Measurements from ENCODE around the gene NTNG2.
A peak's percentile ranks its signal among the peaks of the same experiment; 100 is the strongest.
"Not testable (repeated sequence)": the region's sequence is repeated elsewhere in the genome, so short reads cannot be mapped to it uniquely, and the experiment has no call there.

NTNG2 gene

DNA sequence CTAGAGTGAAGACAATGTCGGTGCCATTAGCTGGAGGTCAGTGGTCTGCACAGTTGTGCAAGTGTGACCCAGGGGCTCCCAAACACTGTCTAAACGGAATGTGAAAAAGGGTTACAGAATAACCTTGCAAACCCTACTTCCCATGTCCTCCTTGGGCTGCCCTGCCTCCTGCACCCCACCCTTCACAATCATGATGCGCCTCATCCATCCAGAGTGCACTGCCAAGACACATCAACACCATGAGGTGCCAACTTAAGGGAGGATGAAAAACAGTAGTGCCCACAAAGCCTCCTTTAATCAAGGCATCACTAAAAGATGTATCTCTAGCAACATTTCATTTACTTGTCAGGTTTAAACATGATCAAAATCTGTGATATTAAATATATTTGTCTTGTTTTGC, 105.8 kb downstream of the NTNG2 start:
- TF ChIP-seq Cebpa-rat (IDR thresholded peaks at IDR 0.05): no peak
- Histone ChIP-seq H3K27me3 (no peaks in the 10 kb centered on the region), H3K36me3 (peaks cover 91 to 100% (median 95%) of the 10 kb centered on the region in 11 experiments), H3K27ac (no peak overlapping the region), H3K9me3 (replicated peaks in 1 of 11) (no peaks in the 10 kb centered on the region), H3K4me2 (no peak overlapping the region), H3K9ac (no peak overlapping the region; a peak in 1 of 22 replicates), H3K4me1 (peaks cover 0 to 5% (median 0%) of the 10 kb centered on the region in 10 experiments; a peak in 2 of 20 replicates), H3K4me3 (no peak overlapping the region), H4K20me1 (peaks cover 27 to 90% (median 50%) of the 10 kb centered on the region in 11 experiments)

DNA sequence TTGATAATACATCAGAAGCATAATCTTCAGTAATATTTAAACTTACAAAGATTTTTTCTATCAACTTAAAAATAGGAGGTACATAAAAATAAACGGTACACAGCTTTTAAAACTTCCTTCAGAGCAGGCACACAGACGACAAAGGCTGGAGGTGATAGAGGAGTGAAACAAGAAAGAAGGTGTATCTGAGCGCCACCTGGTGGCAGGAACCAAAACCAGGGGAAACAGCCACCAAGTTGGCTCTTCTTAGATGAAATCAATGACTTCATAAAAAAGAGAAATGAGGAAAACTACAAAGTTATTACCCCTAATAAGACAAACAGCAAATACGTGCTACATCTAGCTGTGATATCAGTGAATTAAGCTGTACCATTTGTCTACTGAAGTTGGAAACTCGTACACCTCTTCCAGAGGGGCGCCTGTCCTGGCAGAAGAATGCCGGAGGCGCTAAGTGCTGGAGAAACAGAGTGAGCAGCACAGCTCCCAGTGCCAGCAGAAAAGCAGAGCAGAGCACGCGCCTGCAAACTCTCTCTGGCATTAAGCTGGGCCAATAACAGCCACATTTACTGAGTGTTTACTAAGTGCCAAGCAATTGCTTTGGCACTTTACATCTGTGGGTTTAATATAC, 107.0 kb downstream of the NTNG2 start:
- Histone ChIP-seq H3K36me3 (peaks cover 91 to 100% (median 95%) of the 10 kb centered on the region in 11 experiments), H3K27me3 (no peaks in the 10 kb centered on the region), H3K4me1 (no peaks in the 10 kb centered on the region), H4K20me1 (peaks cover 15 to 84% (median 38%) of the 10 kb centered on the region in 11 experiments; a peak in 19 of 22 replicates), H3K9me3 (replicated peaks in 1 of 11) (no peaks in the 10 kb centered on the region), H3K9ac (no peak overlapping the region), H3K27ac (peak overlapping the region in 1 of 11 experiments; percentile 14; a peak in 2 of 22 replicates), H3K4me3 (no peak overlapping the region), H3K4me2 (no peak overlapping the region)
- TF ChIP-seq Cebpa-rat (IDR thresholded peaks at IDR 0.05): no peak

DNA sequence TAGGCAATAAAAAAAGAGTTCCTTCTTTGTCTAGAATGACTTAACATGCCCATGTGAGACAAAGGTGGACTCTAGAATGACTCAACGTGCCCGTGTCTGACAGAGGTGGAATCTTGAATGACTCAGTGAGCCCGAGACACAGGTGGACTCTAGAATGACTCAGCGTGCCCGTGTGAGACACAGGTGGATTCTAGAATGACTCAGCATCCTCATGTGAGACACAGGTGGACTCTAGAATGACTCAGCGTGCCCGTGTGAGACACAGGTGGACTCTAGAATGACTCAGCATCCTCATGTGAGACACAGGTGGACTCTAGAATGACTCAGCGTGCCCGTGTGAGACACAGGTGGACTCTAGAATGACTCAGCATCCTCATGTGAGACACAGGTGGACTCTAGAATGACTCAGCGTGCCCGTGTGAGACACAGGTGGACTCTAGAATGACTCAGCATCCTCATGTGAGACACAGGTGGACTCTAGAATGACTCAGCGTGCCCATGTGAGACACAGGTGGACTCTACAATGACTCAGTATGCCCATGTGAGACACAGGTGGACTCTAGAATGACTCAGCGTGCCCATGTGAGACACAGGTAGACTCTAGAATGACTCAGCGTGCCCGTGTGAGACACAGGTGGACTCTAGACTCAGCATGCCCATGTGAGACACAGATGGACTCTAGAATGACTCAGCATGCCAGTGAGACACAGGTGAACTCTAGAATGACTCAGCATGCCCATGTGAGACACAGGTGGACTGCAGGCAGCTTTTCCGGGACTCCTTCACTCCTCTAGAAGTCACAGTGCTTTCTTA, 108.1 kb downstream of the NTNG2 start:
- not testable (repeated sequence) for H3K4me2 ChIP-seq; H3K9ac ChIP-seq; H3K27me3 ChIP-seq; H3K4me1 ChIP-seq; H3K9me3 ChIP-seq (replicated peaks in 1 of 11); H3K4me3 ChIP-seq
- Histone ChIP-seq H3K36me3 (peaks cover 91 to 100% (median 95%) of the 10 kb centered on the region in 11 experiments), H3K27ac (peak overlapping the region in 2 of 11 experiments; percentile 52 to 63; a peak in 3 of 22 replicates), H4K20me1 (peaks cover 9 to 81% (median 27%) of the 10 kb centered on the region in 11 experiments; a peak in 17 of 22 replicates)

DNA sequence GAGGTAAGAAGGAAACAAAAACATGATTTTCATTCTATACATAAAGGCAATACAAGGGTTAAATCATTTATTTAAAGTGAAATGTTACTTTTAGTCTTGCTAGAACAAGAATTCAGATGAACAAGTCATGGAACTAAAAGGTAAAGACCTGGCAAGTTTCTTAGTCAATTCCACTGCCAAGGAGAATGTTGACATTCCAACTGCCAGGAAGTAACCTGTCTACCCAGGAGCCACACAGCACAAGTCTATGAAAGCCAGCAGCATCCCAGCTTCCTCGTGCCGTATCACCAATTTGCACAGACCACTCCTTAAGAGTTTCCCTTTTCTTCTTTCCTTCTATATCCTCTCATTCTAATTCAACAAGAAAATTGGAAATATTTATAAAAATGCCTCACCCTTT, 113.0 kb downstream of the NTNG2 start:
- Histone ChIP-seq H3K9ac (no peak overlapping the region), H3K9me3 (replicated peaks in 1 of 11) (no peaks in the 10 kb centered on the region), H3K4me2 (no peak overlapping the region), H3K4me1 (no peaks in the 10 kb centered on the region), H3K4me3 (no peak overlapping the region), H3K27ac (no peak overlapping the region), H4K20me1 (peaks cover 0 to 80% (median 15%) of the 10 kb centered on the region in 11 experiments; a peak in 12 of 22 replicates), H3K36me3 (peaks cover 96 to 100% (median 99%) of the 10 kb centered on the region in 11 experiments), H3K27me3 (no peaks in the 10 kb centered on the region)
- no peak for TF ChIP-seq Cebpa-rat (IDR thresholded peaks at IDR 0.05)

DNA sequence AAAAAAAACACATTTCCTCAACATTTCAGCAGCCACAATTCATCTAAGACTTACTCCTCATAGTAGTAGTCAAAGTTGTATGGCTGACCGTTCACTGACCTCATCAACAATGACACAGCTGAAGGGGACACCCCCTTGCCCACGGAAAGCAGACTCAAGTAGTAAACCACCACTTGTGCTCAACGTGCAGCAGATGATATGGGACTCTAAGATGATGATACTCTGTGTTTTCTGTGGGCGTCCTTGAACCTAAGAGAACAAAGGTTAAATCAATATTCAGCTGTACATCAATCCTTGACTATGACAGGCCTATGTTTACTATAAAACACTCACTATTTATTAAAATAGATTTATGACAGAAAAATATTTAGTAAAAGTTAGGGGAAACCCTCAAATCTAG, 121.3 kb downstream of the NTNG2 start:
- Histone ChIP-seq H3K9ac (no peak overlapping the region), H3K4me1 (peaks cover 0 to 8% (median 0%) of the 10 kb centered on the region in 10 experiments; a peak in 6 of 20 replicates), H4K20me1 (peaks cover 7 to 83% (median 19%) of the 10 kb centered on the region in 11 experiments; a peak in 18 of 22 replicates), H3K9me3 (replicated peaks in 1 of 11) (no peaks in the 10 kb centered on the region), H3K36me3 (peaks cover 98 to 100% (median 100%) of the 10 kb centered on the region in 11 experiments), H3K27ac (no peak overlapping the region), H3K4me3 (no peak overlapping the region), H3K27me3 (no peaks in the 10 kb centered on the region), H3K4me2 (no peak overlapping the region)
- no peak for TF ChIP-seq Cebpa-rat (IDR thresholded peaks at IDR 0.05)

DNA sequence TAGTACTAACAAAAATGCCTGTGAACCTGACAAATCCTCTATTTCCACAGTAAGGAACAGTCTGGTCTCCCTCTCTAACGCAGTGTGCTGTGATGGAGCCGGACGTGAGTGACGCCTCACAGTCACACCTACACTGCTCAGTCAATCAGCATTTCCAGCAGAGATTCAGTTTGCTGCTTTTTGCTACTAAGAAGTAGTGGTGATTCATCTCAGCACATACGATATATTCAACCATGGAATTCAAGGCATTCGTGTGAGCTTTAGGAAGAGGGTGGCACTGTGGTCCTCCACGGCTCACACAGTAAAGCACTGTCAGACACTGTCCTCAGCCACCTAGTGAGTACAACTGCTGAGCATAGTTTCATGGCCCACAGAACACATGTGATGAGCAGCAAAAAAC, 122.0 kb downstream of the NTNG2 start:
- H3K4me1 ChIP-seq: peaks cover 0 to 11% (median 5%) of the 10 kb centered on the region in 10 experiments; a peak in 16 of 20 replicates
- H3K4me3 ChIP-seq: no peak overlapping the region
- H3K9ac ChIP-seq: no peak overlapping the region
- no peak overlapping the region for H3K27ac ChIP-seq
- no peak for TF ChIP-seq Cebpa-rat (IDR thresholded peaks at IDR 0.05)
- peaks cover 8 to 83% (median 24%) of the 10 kb centered on the region in 11 experiments; a peak in 20 of 22 replicates for H4K20me1 ChIP-seq
- H3K27me3 ChIP-seq: no peaks in the 10 kb centered on the region
- peaks cover 98 to 100% (median 100%) of the 10 kb centered on the region in 11 experiments for H3K36me3 ChIP-seq
- H3K4me2 ChIP-seq: no peak overlapping the region
- no peaks in the 10 kb centered on the region for H3K9me3 ChIP-seq (replicated peaks in 1 of 11)

DNA sequence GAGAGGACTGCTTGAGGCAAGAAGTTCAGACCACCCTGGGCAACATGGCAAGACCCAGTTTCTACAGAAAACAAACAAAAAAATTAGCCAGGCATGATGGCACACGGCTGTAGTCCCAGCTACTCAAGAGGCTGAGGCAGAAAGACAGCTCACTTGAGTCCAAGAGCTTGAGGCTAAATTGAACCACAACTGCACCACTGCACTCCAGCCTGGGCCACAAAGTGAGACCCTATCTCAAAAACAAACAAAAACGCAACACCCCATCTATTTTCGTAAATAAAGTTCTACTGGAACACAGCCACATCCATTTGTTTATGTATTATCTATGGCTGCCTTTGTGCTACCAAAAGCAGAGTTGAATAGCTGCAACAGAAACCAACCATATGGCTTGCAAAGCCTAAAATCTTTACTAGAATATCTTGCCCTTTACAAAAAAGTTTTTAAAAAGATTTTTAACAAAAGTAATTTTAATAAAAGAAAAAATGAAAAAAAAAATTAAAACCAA, 125.5 kb downstream of the NTNG2 start:
- no peak overlapping the region for H3K4me2 ChIP-seq
- peak overlapping the region in 2 of 11 experiments; percentile 5 to 30; a peak in 2 of 22 replicates for H3K9ac ChIP-seq
- H3K4me1 ChIP-seq: peaks cover 6 to 30% (median 14%) of the 10 kb centered on the region in 10 experiments; a peak in 16 of 20 replicates
- H3K36me3 ChIP-seq: peaks cover 97 to 100% (median 99%) of the 10 kb centered on the region in 11 experiments
- H3K9me3 ChIP-seq (replicated peaks in 1 of 11): no peaks in the 10 kb centered on the region
- no peak overlapping the region for H3K27ac ChIP-seq
- H3K4me3 ChIP-seq: no peak overlapping the region
- TF ChIP-seq Cebpa-rat (IDR thresholded peaks at IDR 0.05): no peak
- H4K20me1 ChIP-seq: peaks cover 25 to 92% (median 58%) of the 10 kb centered on the region in 11 experiments; a peak in 21 of 22 replicates
- H3K27me3 ChIP-seq: no peaks in the 10 kb centered on the region

DNA sequence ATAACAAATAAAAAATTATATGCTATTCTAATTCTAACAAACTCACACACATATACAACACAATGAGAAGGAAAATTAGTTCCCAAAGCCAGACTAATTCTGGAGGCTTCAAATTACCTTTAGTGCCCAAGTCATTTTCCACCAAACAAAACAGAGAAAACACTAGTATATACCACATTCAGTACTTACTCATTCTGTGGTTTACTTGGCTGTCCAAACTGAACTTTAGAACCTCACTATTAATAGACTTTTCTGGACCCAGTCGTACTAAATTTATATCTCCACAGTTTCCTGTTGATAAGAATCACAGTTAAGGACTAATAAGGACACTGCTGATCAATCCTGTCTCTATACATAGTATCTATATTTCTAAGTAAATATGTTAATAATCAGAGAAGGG, 126.5 kb downstream of the NTNG2 start:
- no peaks in the 10 kb centered on the region for H3K27me3 ChIP-seq
- H3K4me1 ChIP-seq: peaks cover 6 to 30% (median 14%) of the 10 kb centered on the region in 10 experiments; a peak in 16 of 20 replicates
- no peaks in the 10 kb centered on the region for H3K9me3 ChIP-seq (replicated peaks in 1 of 11)
- no peak overlapping the region for H3K27ac ChIP-seq
- H3K4me3 ChIP-seq: no peak overlapping the region
- peak overlapping the region in 3 of 11 experiments; percentile 6 to 29 (median 16); a peak in 4 of 22 replicates for H3K4me2 ChIP-seq
- peaks cover 95 to 100% (median 98%) of the 10 kb centered on the region in 11 experiments for H3K36me3 ChIP-seq
- H3K9ac ChIP-seq: no peak overlapping the region
- no peak for TF ChIP-seq Cebpa-rat (IDR thresholded peaks at IDR 0.05)
- peaks cover 25 to 92% (median 67%) of the 10 kb centered on the region in 11 experiments; a peak in 21 of 22 replicates for H4K20me1 ChIP-seq

DNA sequence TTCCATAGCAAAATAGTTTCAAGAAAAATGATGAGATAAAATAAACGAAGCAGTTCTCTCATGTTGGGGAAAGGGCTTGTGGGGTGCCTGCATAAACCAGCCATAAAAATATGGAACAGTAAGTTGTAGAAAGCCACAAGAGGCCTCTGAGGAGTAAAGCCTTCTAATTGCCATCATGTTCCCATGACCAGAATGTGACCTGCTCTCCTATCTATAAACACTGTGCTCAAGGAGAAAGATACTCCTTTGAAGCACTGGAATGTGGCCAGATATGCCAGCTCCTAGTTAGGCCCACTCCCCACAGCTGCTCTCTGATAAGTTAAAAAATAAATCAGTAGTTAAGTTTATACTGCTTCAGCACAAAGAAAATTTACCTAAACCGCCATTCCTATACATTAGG, 127.1 kb downstream of the NTNG2 start:
- TF ChIP-seq Cebpa-rat (IDR thresholded peaks at IDR 0.05): no peak
- Histone ChIP-seq H3K4me1 (peaks cover 6 to 30% (median 14%) of the 10 kb centered on the region in 10 experiments; a peak in 16 of 20 replicates), H3K4me2 (peak overlapping the region in 5 of 11 experiments; percentile 6 to 32 (median 16); a peak in 7 of 22 replicates), H3K27ac (no peak overlapping the region), H3K27me3 (no peaks in the 10 kb centered on the region), H3K9ac (0 out of 22 replicates have a peak overlapping the region, but pooled peaks of 1 of the 11 experiments have one; percentile 22), H3K9me3 (replicated peaks in 1 of 11) (no peaks in the 10 kb centered on the region), H3K4me3 (no peak overlapping the region), H4K20me1 (peaks cover 25 to 93% (median 63%) of the 10 kb centered on the region in 11 experiments; a peak in 21 of 22 replicates), H3K36me3 (peaks cover 90 to 100% (median 97%) of the 10 kb centered on the region in 11 experiments)

All from BLaER1 treated with 17β-estradiol and CSF1 and Interleukin-3, amounts not matched to agents 10 nM and 100 nM (cell line).